Small intestine (tissue), 7 donors: ENCODE results near the gene COG4. TPM values are rescaled to one million over a fixed set of nuclear protein-coding genes. Genes with fewer than 3 reads are reported as not detected.

Experiments used
- DNase-seq, 2 donors: peaks; one replicate each; pipeline versions ENCODE4 v3.0.0 to v3.0.0-alpha.2; 2013
- FAIRE-seq: peaks from 2 replicates; lab custom pipeline; 2012; peaks lifted over from hg19 to GRCh38; lab: Jason Lieb, UNC
- H3K27ac ChIP-seq, 3 donors: one replicate each; pipeline ENCODE4 v1.5.1; 2013; ENCODE audit warnings: low read length in 2 of 3, mild to moderate bottlenecking in 2 of 3, control low read depth in 1 of 3, inconsistent platforms in 1 of 3, low read depth in 1 of 3, moderate library complexity in 1 of 3
- H3K27me3 ChIP-seq, 3 donors: one replicate each; pipeline ENCODE4 v1.6.1; 2013; ENCODE audit warnings: low read length in 3 of 3, inconsistent platforms in 1 of 3; ENCODE audit not compliant: control insufficient read depth in 3 of 3, insufficient read depth in 3 of 3
- H3K36me3 ChIP-seq, 3 donors: one replicate each; pipeline ENCODE4 v1.6.1; 2013; ENCODE audit warnings: low read length in 3 of 3, inconsistent platforms in 1 of 3, low read depth in 1 of 3, mild to moderate bottlenecking in 1 of 3, moderate library complexity in 1 of 3; ENCODE audit not compliant: control insufficient read depth in 3 of 3, insufficient read depth in 2 of 3
- H3K4me1 ChIP-seq, 3 donors: one replicate each; pipeline ENCODE4 v1.6.1; 2013; ENCODE audit warnings: low read length in 2 of 3, inconsistent platforms in 1 of 3, low read depth in 1 of 3, mild to moderate bottlenecking in 1 of 3, moderate library complexity in 1 of 3; ENCODE audit not compliant: control insufficient read depth in 3 of 3, insufficient read depth in 2 of 3
- H3K4me3 ChIP-seq, 3 donors: one replicate each; pipeline ENCODE4 v1.5.1; 2013; ENCODE audit warnings: low read length in 3 of 3, control low read depth in 1 of 3, inconsistent platforms in 1 of 3, low read depth in 1 of 3, mild to moderate bottlenecking in 1 of 3, moderate library complexity in 1 of 3
- H3K9me3 ChIP-seq, 2 donors: one replicate each; pipeline ENCODE4 v1.6.1; 2013; ENCODE audit warnings: low read depth in 1 of 2, low read length in 1 of 2; ENCODE audit not compliant: control insufficient read depth in 2 of 2, insufficient read depth in 1 of 2
- WGBS, 3 donors: extraction: QIAGEN DNeasy Blood & Tissue Kit; methylation state at CpG; one replicate each; pipeline ENCODE4 v1.1.7; 2013; 5-methylcytosine and 5-hydroxymethylcytosine counted together
- polyA plus RNA-seq, 4 donors: library from polyadenylated mRNA; stranded (reverse) in 3 of 4; unstranded in 1 of 4; fragments of 200-250 nt in 3 of 4; fragments of 120-200 nt in 1 of 4; gene quantifications; one replicate each; pipeline versions ENCODE4 v1.2.1 to v1.2.3, GENCODE V29; 2013
- donor health status: healthy with polysubstance abuse.
- donor health status: control.
- donor health status: control.
- donor health status: Bipolar disorder and iron deficiency.
- donor health status: healthy.

COG4 gene
- polyA plus RNA-seq, 4 donors = 48.1 to 93.5 (median 54.3) TPM

GRCh38 chr16:70433458-70434103, 89.8 kb downstream of the COG4 start:
- DNase-seq = peak in 1 of 2 donors; percentile 49
- H3K4me1 ChIP-seq = peaks cover 11 to 72% (median 40%) of the 10 kb centered on the region in 3 donors
- 52 to 62% (median 52%) methylated on average over 5 of the region's 5 CpGs for WGBS, 3 donors
- H3K27me3 ChIP-seq = no peaks in the 10 kb centered on the region
- H3K27ac ChIP-seq = peak overlapping the region; percentile 32 to 56 (median 49)
- FAIRE-seq = no peak
- peaks cover 0 to 48% (median 0%) of the 10 kb centered on the region in 3 donors for H3K36me3 ChIP-seq
- no peak overlapping the region for H3K4me3 ChIP-seq
- H3K9me3 ChIP-seq = no peaks in the 10 kb centered on the region

DNA sequence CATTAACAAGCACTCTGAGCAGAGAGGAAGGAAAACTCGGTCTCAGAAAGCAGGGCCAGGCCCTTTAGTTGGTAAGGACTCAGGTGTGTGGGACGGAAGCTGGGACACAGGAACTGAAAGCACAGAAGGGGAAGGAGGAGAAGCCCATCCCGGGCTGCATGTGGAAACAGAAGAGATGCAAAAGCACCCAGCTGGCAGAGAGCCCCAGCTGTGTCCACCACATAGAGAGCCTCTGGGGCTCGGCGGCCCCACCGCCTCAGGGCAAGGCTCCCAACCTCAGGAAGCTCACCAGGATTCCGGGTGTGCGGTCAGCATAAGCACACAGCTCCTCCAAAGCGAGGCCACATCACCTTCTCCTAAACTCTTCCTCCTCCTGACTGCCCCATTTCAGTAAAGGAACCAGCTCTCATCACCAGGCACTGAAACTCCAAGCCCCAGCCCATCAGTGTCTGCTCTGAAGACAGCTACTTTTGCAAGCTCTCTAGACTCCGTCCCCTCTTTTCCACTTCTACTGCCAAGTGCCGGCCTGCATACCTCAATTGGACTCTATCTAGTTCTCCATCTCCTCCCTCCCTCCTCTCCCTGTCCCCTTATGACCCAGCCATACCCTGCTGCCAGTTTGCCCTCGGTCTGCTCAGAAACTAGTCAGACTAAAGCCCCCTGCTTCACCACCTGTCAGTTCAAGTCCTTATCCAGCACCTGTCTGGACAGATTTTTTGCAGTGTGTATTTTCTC, 90.5 kb downstream of the COG4 start:
- H3K9me3 ChIP-seq = no peaks in the 10 kb centered on the region
- no peak overlapping the region for H3K4me3 ChIP-seq
- H3K36me3 ChIP-seq = peaks cover 0 to 49% (median 0%) of the 10 kb centered on the region in 3 donors
- FAIRE-seq (no peak), DNase-seq (peak in 1 of 2 donors; percentile 25)
- WGBS, 3 donors = 38 to 69% (median 66%) methylated on average over 12 of the region's 12 CpGs
- H3K27ac ChIP-seq = peak overlapping the region; percentile 32 to 56 (median 49)
- H3K4me1 ChIP-seq = peaks cover 11 to 78% (median 43%) of the 10 kb centered on the region in 3 donors
- H3K27me3 ChIP-seq = no peaks in the 10 kb centered on the region

GRCh38 chr16:70432356-70432722, 91.0 kb downstream of the COG4 start:
- no peak for FAIRE-seq
- 49 to 58% (median 56%) methylated on average over 3 of the region's 3 CpGs for WGBS, 3 donors
- Histone ChIP-seq H3K27me3 (no peaks in the 10 kb centered on the region), H3K9me3 (no peaks in the 10 kb centered on the region), H3K36me3 (peaks cover 0 to 51% (median 0%) of the 10 kb centered on the region in 3 donors), H3K27ac (peak overlapping the region in 2 of 3 donors; percentile 49 to 56), H3K4me1 (peaks cover 11 to 84% (median 45%) of the 10 kb centered on the region in 3 donors), H3K4me3 (no peak overlapping the region)
- no peak for DNase-seq

DNA sequence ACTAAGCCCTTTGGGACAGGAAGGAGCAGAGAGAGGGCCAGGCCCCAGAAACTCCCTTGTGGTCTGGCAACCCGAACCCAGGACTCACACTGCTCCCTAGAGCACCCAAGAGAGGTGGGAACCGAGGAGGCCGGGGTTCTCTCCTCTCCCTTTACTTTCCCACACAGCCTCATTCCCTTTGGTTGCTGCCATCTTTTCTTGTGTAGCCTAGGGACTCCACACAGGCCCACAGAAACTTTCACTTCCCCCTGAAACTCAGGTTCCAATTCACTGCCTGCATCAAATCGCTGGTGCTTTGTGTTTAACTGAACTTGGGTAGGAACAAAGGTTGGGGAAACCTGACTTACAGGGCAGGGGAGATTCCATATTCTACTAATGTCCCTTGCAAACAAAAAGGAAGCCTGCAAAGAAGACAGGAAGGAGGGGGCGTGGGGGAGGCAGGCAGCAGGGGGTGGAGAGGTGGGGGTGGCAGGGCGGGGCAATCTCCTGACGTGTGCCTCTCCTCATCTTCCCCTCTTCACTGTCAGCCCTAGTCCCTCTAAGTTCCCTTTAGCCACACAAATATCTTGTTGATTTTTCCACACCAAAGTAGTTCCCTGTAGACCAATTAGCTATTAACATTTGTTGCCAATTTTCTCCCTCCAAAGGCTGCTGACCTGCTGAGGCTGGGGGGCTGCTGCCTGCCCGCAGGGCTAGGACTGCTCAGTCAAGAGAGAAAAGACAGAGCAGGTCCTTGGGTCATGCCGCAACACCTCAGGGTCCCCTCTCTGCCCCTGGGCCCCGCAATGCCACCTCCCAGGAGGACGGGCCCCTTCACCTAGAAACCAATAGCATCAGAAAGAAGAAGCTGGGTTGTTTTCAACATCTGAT, 92.5 kb downstream of the COG4 start:
- Histone ChIP-seq H3K27ac (peak overlapping the region; percentile 47 to 91 (median 69)), H3K9me3 (no peaks in the 10 kb centered on the region), H3K36me3 (peaks cover 0 to 58% (median 0%) of the 10 kb centered on the region in 3 donors), H3K4me1 (peaks cover 11 to 78% (median 38%) of the 10 kb centered on the region in 3 donors), H3K27me3 (no peaks in the 10 kb centered on the region), H3K4me3 (no peak overlapping the region)
- DNase-seq (peak; percentile 33 to 58), FAIRE-seq (no peak)
- WGBS, 3 donors = 43 to 59% (median 51%) methylated on average over 11 of the region's 11 CpGs

Other genes with a start within 250 kb of the COG4 start
- 10 to 100 TPM; 21.7 to 56.8 (median 45.4) TPM for gene AARS1, start 234.0 kb downstream of the COG4 start, polyA plus RNA-seq
- 10 to 100 TPM; 21.3 to 28.9 (median 27.7) TPM for gene DDX19B, start 224.4 kb downstream of the COG4 start, polyA plus RNA-seq
- 10 to 100 TPM; 11.0 to 27.8 (median 18.4) TPM for gene DDX19A, start 176.7 kb downstream of the COG4 start, polyA plus RNA-seq
- gene ST3GAL2, start 84.5 kb downstream of the COG4 start, polyA plus RNA-seq = 10 to 100 TPM in 1 of 4 donors, 1 to 10 TPM in 3; 5.6 to 16.3 (median 8.4) TPM
- 10 to 100 TPM; 19.6 to 43.5 (median 24.4) TPM for gene FCSK, start 69.0 kb downstream of the COG4 start, polyA plus RNA-seq
- 100 to 1,000 TPM in 1 of 4 donors, 10 to 100 TPM in 3; 33.3 to 203 (median 69.3) TPM for gene SF3B3, start 262 bp upstream of the COG4 start, polyA plus RNA-seq
- gene IL34, start 123.0 kb upstream of the COG4 start, polyA plus RNA-seq = 10 to 100 TPM in 1 of 4 donors, 1 to 10 TPM in 2, not detected in 1; 1.5 to 25.2 (median 6.5) TPM
- 10 to 100 TPM in 2 of 4 donors, 1 to 10 TPM in 2; 2.9 to 15.2 (median 11.0) TPM for gene MTSS2, start 162.5 kb upstream of the COG4 start, polyA plus RNA-seq